Activated T-cell treated with anti-CD3 and anti-CD28 coated beads, Interleukin-2, amount 50 U/mL, for 24 hours (primary cell): ENCODE measurements around the gene CCNJL.
"Not testable (repeated sequence)": the region's sequence is repeated elsewhere in the genome, so short reads cannot be mapped to it uniquely, and the experiment has no call there.

ENCODE experiments used
- DNase-seq: peaks from one replicate; pipeline ENCODE4 v3.0.0-alpha.2; 2020
- H3K27ac Mint-ChIP-seq: 2 replicates; pipeline ENCODE4 v1.8.0; 2020; ENCODE audit warnings: mild to moderate bottlenecking, mixed read lengths
- H3K27me3 Mint-ChIP-seq: 2 replicates; pipeline ENCODE4 v1.8.0; 2020; ENCODE audit warnings: mixed read lengths
- H3K36me3 Mint-ChIP-seq: 2 replicates; pipeline ENCODE4 v1.8.0; 2020; ENCODE audit warnings: low read depth, mixed read lengths
- H3K4me1 Mint-ChIP-seq: 2 replicates; pipeline ENCODE4 v1.8.0; 2020; ENCODE audit warnings: low read depth, mixed read lengths
- H3K4me3 Mint-ChIP-seq: 2 replicates; pipeline ENCODE4 v1.8.0; 2020; ENCODE audit warnings: mild to moderate bottlenecking, moderate library complexity, mixed read lengths
- H3K9me3 Mint-ChIP-seq: 2 replicates; pipeline ENCODE4 v1.8.0; 2020; ENCODE audit warnings: mixed read lengths

The CCNJL gene

GRCh38 chr5:160252916-160253315 lies 59.4 kb downstream of the CCNJL start:
- Mint-ChIP-seq H3K27me3 (peaks cover 4% of the 10 kb centered on the region), H3K9me3 (no peaks in the 10 kb centered on the region), H3K4me1 (no peaks in the 10 kb centered on the region), H3K36me3 (no peaks in the 10 kb centered on the region), H3K27ac (no peak overlapping the region), H3K4me3 (no peak overlapping the region)
- DNase-seq = no peak

- Mint-ChIP-seq H3K9me3 (no peaks in the 10 kb centered on the region), H3K4me3 (no peak overlapping the region), H3K27ac (no peak overlapping the region), H3K27me3 (peaks cover 4% of the 10 kb centered on the region), H3K4me1 (no peaks in the 10 kb centered on the region), H3K36me3 (no peaks in the 10 kb centered on the region)
- DNase-seq = no peak
Measured at GRCh38 chr5:160251406-160252155, 60.8 kb downstream of the CCNJL start.

- Mint-ChIP-seq H3K36me3 (no peaks in the 10 kb centered on the region), H3K4me3 (no peak overlapping the region), H3K9me3 (no peaks in the 10 kb centered on the region), H3K27ac (no peak overlapping the region), H3K27me3 (peaks cover 4% of the 10 kb centered on the region), H3K4me1 (no peaks in the 10 kb centered on the region)
- DNase-seq = no peak
Measured at GRCh38 chr5:160250826-160251225, 61.5 kb downstream of the CCNJL start.

GRCh38 chr5:160250226-160250625 lies 62.1 kb downstream of the CCNJL start:
- no peak overlapping the region for H3K4me3 Mint-ChIP-seq
- H3K9me3 Mint-ChIP-seq = no peaks in the 10 kb centered on the region
- no peaks in the 10 kb centered on the region for H3K4me1 Mint-ChIP-seq
- no peak for DNase-seq
- no peaks in the 10 kb centered on the region for H3K36me3 Mint-ChIP-seq
- peaks cover 4% of the 10 kb centered on the region for H3K27me3 Mint-ChIP-seq
- no peak overlapping the region for H3K27ac Mint-ChIP-seq

GRCh38 chr5:160249570-160249969 lies 62.8 kb downstream of the CCNJL start:
- not testable (repeated sequence) for DNase-seq, H3K4me1 Mint-ChIP-seq, H3K9me3 Mint-ChIP-seq, H3K27me3 Mint-ChIP-seq, H3K36me3 Mint-ChIP-seq, H3K27ac Mint-ChIP-seq, H3K4me3 Mint-ChIP-seq

GRCh38 chr5:160245506-160246086 lies 66.8 kb downstream of the CCNJL start:
- no peaks in the 10 kb centered on the region for H3K36me3 Mint-ChIP-seq
- H3K4me3 Mint-ChIP-seq = no peak overlapping the region
- DNase-seq = no peak
- H3K4me1 Mint-ChIP-seq = no peaks in the 10 kb centered on the region
- H3K9me3 Mint-ChIP-seq = no peaks in the 10 kb centered on the region
- H3K27ac Mint-ChIP-seq = no peak overlapping the region
- no peaks in the 10 kb centered on the region for H3K27me3 Mint-ChIP-seq

- H3K27ac Mint-ChIP-seq = no peak overlapping the region
- no peaks in the 10 kb centered on the region for H3K9me3 Mint-ChIP-seq
- DNase-seq = no peak
- H3K4me1 Mint-ChIP-seq = no peaks in the 10 kb centered on the region
- H3K36me3 Mint-ChIP-seq = no peaks in the 10 kb centered on the region
- H3K27me3 Mint-ChIP-seq = no peaks in the 10 kb centered on the region
- H3K4me3 Mint-ChIP-seq = no peak overlapping the region
Measured at GRCh38 chr5:160242145-160242544, 70.2 kb downstream of the CCNJL start.

- no peak overlapping the region for H3K27ac Mint-ChIP-seq
- no peaks in the 10 kb centered on the region for H3K9me3 Mint-ChIP-seq
- H3K4me1 Mint-ChIP-seq = no peaks in the 10 kb centered on the region
- no peak for DNase-seq
- no peaks in the 10 kb centered on the region for H3K36me3 Mint-ChIP-seq
- H3K27me3 Mint-ChIP-seq = no peaks in the 10 kb centered on the region
- no peak overlapping the region for H3K4me3 Mint-ChIP-seq
Measured at GRCh38 chr5:160240350-160240749, 72.0 kb downstream of the CCNJL start.

GRCh38 chr5:160237571-160238093 lies 74.7 kb downstream of the CCNJL start:
- H3K4me3 Mint-ChIP-seq = no peak overlapping the region
- no peak for DNase-seq

GRCh38 chr5:160235731-160236130 lies 76.6 kb downstream of the CCNJL start:
- H3K9me3 Mint-ChIP-seq = no peaks in the 10 kb centered on the region
- H3K4me3 Mint-ChIP-seq = no peak overlapping the region
- H3K4me1 Mint-ChIP-seq = no peaks in the 10 kb centered on the region
- no peak overlapping the region for H3K27ac Mint-ChIP-seq
- no peak for DNase-seq
- H3K36me3 Mint-ChIP-seq = no peaks in the 10 kb centered on the region
- H3K27me3 Mint-ChIP-seq = no peaks in the 10 kb centered on the region

More at GRCh38 chr5:160237571-160238093, 74.7 kb downstream of the CCNJL start:
- H3K9me3 Mint-ChIP-seq = no peaks in the 10 kb centered on the region
- H3K27me3 Mint-ChIP-seq = no peaks in the 10 kb centered on the region
- no peaks in the 10 kb centered on the region for H3K4me1 Mint-ChIP-seq
- H3K36me3 Mint-ChIP-seq = no peaks in the 10 kb centered on the region
- H3K27ac Mint-ChIP-seq = no peak overlapping the region

GRCh38 chr5:160233215-160233614 lies 79.1 kb downstream of the CCNJL start:
- no peak for DNase-seq
- Mint-ChIP-seq H3K4me1 (no peaks in the 10 kb centered on the region), H3K27ac (no peak overlapping the region), H3K36me3 (no peaks in the 10 kb centered on the region), H3K9me3 (no peaks in the 10 kb centered on the region), H3K27me3 (no peaks in the 10 kb centered on the region), H3K4me3 (no peak overlapping the region)

GRCh38 chr5:160231783-160232342 lies 80.5 kb downstream of the CCNJL start:
- no peak overlapping the region for H3K27ac Mint-ChIP-seq
- H3K4me1 Mint-ChIP-seq = no peaks in the 10 kb centered on the region
- no peaks in the 10 kb centered on the region for H3K27me3 Mint-ChIP-seq
- no peaks in the 10 kb centered on the region for H3K9me3 Mint-ChIP-seq
- H3K4me3 Mint-ChIP-seq = no peak overlapping the region
- no peaks in the 10 kb centered on the region for H3K36me3 Mint-ChIP-seq
- no peak for DNase-seq

GRCh38 chr5:160230686-160231527 lies 81.5 kb downstream of the CCNJL start:
- no peak for DNase-seq
- no peaks in the 10 kb centered on the region for H3K4me1 Mint-ChIP-seq
- H3K36me3 Mint-ChIP-seq = no peaks in the 10 kb centered on the region
- no peaks in the 10 kb centered on the region for H3K9me3 Mint-ChIP-seq
- H3K27me3 Mint-ChIP-seq = no peaks in the 10 kb centered on the region
- no peak overlapping the region for H3K4me3 Mint-ChIP-seq
- H3K27ac Mint-ChIP-seq = no peak overlapping the region

- H3K4me3 Mint-ChIP-seq = no peak within 1 kb of the TSS
- H3K9me3 Mint-ChIP-seq = no peaks in the 10 kb centered on the region
Measured at GRCh38 chr5:160229190-160229742, 83.1 kb downstream of the CCNJL start, which contains the start of gene FABP6. FABP6 (plus strand) TSS chr5:160229506; CDS start chr5:160229558, 52 bp downstream.

More at GRCh38 chr5:160229190-160229742, 83.1 kb downstream of the CCNJL start, which contains the start of gene FABP6:
- no peaks in the 10 kb centered on the region for H3K4me1 Mint-ChIP-seq
- DNase-seq = no peak
- no peak within 1 kb of the TSS for H3K27ac Mint-ChIP-seq
- no peaks in the 10 kb centered on the region for H3K27me3 Mint-ChIP-seq
- no peaks in the 10 kb centered on the region for H3K36me3 Mint-ChIP-seq
